Measurements from ENCODE around the gene MRPS24.

The MRPS24 gene

DNA sequence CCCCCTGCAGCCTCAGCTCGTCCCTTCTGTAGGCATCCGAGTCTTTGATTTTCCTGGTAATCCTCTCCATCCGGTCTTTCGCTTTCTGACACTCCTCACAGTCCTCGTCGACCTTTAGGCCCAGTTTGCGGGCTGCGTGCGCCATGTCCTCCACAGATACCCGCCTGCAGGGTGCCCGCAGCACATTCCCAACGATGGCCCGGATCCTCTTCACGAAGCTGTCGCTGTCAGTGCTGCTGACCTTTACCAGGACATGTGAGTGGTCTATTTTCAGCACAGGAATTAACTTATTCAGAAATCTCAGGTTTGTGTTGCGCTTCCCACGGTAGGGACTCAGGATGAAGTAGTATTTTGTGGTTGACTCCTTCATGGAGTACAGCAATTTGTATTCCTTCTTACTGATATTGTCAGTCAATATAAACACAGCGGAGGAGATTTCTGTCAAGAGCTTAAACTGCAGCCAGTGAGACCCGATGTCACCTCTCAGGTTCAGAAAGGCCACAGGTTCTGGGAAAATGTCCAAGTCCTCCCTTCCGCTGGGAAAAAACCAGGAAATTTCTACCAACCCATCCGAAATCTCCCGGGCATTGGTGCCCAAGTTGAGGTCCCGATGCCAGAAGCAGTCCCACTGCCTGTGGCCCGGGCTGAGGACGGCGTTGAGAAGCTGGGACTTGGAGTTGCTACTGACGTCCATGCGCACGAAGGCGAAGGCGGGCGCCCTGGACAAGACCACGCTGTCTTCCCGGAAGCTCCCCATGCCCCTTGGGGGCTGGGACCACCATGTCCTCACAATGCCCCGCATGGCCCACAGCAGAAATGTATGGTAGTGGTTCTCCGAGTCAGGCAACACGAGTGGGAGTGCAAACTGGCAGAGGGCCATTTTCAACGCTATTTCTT lies 8.9 kb upstream of the MRPS24 start:
- Histone ChIP-seq H3K4me1 (peaks cover 54% of the 10 kb centered on the region), H3K27me3 (peaks cover 7% of the 10 kb centered on the region; the same call in 1 of the 2 replicates), H3K9ac (no peak overlapping the region), H4K20me1 (peaks cover 77% of the 10 kb centered on the region), H3K4me2 (peak overlapping the region; percentile 97), H3K36me3 (peaks cover 83% of the 10 kb centered on the region), H3K4me3 (0 out of 2 replicates have a peak overlapping the region, but pooled peaks have one; percentile 50), H3K9me3 (no peaks in the 10 kb centered on the region), H3K27ac (no peak overlapping the region)
- TF ChIP-seq Cebpa-rat (IDR thresholded peaks at IDR 0.05), result no peak

DNA sequence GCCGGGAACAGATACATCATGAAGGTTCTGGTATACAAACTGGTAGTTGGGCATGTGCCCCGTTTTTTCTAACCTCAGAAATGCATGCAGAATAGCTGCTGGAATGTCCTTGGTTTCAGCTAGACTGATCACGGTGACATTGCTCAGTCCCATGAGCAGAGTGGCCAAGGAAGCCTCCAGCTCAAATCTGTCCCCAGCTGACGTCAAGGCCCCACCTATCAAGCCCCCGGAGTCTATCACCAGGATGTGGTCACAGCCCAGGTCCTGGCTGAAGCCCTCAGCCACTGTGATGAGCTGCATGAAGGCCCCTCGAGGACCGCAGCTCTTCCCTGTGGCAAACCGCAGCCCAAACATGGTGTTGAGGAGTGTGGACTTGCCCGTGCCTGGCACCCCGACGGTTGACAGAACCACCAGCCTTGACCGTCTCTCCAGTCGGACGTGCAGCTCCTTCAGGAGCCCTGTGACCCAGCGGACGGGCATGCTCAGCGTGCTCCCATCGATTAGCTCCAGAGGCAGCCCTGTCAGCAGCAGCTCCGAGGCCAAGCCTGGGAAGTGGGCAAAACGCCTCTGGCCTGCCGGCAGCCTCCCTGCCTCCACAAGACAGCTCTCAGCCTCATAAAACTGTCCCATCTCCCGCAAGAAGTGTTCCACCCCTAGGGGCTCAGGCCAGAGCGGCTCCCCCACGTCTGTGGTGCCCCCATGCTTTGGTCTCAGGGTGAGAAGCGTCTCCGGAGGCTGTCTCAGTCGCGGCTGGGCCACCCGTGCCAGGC lies 7.8 kb upstream of the MRPS24 start:
- Histone ChIP-seq H3K4me3 (peak overlapping the region; percentile 50), H3K4me1 (peaks cover 64% of the 10 kb centered on the region), H3K27ac (peak overlapping the region; percentile 52), H4K20me1 (peaks cover 74% of the 10 kb centered on the region), H3K9ac (0 out of 2 replicates have a peak overlapping the region, but pooled peaks have one; percentile 2), H3K36me3 (peaks cover 79% of the 10 kb centered on the region), H3K9me3 (no peaks in the 10 kb centered on the region), H3K4me2 (peak overlapping the region; percentile 97), H3K27me3 (peaks cover 7% of the 10 kb centered on the region; the same call in 1 of the 2 replicates)
- no peak for TF ChIP-seq Cebpa-rat (IDR thresholded peaks at IDR 0.05)

DNA sequence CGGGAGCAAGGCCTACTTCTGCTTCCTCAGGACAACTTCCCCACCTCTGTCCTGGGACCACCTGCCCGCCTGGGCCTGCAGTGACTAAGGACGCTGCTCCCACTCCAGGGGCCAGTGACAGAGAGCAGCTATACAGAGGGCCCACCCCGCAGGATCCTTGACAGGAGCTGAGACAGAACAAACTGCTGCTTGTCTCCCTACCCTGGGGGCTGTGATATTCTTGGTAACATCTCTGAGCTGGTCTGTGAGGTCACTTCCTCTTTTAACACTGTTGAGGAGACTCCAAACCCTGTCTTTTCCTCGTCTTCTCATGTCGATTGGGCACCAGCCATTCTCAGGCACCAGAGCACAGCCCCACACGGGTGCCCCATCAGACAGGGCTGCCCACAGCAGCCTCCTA lies 6.9 kb upstream of the MRPS24 start:
- Histone ChIP-seq H4K20me1 (peaks cover 68% of the 10 kb centered on the region), H3K4me1 (peaks cover 66% of the 10 kb centered on the region), H3K4me3 (peak overlapping the region; percentile 50), H3K4me2 (peak overlapping the region; percentile 97), H3K9me3 (no peaks in the 10 kb centered on the region), H3K9ac (peak overlapping the region; percentile 58), H3K27ac (peak overlapping the region; percentile 52), H3K27me3 (peaks cover 7% of the 10 kb centered on the region; the same call in 1 of the 2 replicates), H3K36me3 (peaks cover 70% of the 10 kb centered on the region)
- TF ChIP-seq Cebpa-rat (IDR thresholded peaks at IDR 0.05), result no peak

DNA sequence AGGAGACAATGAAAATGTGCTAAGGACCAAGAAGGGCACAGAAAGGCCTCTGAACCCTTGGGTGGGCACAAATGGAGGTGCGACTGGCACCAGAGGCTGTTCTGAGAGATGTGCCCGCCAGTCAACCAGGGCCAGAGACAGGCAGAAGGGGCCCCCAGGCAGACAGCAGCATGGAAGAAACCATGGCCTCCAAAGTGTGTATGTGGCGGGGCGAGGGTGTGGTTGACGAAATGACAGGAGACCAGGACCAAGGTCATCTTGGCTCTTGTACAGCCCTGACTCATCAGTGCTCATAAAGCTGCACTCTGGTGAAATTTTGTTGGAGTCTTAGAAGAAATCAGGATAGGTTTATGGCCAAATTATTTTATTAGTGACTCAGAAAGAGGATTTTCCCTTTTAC lies 4.0 kb upstream of the MRPS24 start:
- Histone ChIP-seq H4K20me1 (peaks cover 42% of the 10 kb centered on the region), H3K4me3 (no peak overlapping the region), H3K36me3 (peaks cover 40% of the 10 kb centered on the region), H3K4me2 (peak overlapping the region; percentile 45), H3K4me1 (peaks cover 72% of the 10 kb centered on the region), H3K9ac (no peak overlapping the region), H3K27ac (no peak overlapping the region), H3K27me3 (0 out of 2 replicates have a peak, but pooled peaks cover 2% of the 10 kb centered on the region), H3K9me3 (no peaks in the 10 kb centered on the region)
- TF ChIP-seq Cebpa-rat (IDR thresholded peaks at IDR 0.05), result no peak

DNA sequence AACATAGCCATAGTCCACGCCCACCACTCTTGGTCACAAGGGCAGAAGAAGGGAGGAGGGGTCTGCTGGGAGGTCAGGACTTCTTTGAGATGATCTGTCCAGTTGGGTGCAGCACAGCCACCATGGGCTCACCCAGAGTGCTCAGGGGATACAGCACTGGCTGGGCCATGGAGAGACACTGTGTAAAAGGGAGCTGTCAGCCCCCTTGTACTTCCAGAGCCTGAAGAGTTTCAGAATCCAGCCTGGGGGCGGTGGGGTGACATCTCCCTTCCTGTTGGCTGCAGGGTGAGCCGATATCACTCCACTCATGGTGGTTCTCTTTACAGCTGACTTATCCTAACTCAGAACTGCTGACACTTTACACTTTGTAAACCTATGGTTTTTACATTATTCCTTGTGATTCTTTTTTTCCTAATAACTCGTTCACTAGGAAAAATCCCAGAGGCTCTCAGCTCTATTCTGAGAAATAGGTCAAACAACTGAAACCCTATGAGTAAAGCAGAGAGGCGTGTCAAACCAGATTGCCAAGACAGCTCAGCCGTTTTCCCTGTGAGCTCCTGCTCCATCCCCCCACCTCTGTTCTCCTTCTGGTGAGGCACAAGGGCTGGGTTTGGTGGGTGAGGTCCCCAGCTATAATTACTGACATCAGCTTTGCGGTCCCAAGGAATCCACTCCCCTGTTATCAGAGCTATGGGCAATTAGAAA lies 3.2 kb upstream of the MRPS24 start:
- no peak for TF ChIP-seq Cebpa-rat (IDR thresholded peaks at IDR 0.05)
- peaks cover 36% of the 10 kb centered on the region for H3K36me3 ChIP-seq
- peaks cover 71% of the 10 kb centered on the region for H3K4me1 ChIP-seq
- H3K4me2 ChIP-seq, result peak overlapping the region; percentile 45
- H4K20me1 ChIP-seq, result peaks cover 34% of the 10 kb centered on the region
- H3K27ac ChIP-seq, result no peak overlapping the region
- H3K4me3 ChIP-seq, result no peak overlapping the region
- H3K9me3 ChIP-seq, result no peaks in the 10 kb centered on the region
- H3K9ac ChIP-seq, result no peak overlapping the region
- H3K27me3 ChIP-seq, result no peaks in the 10 kb centered on the region

DNA sequence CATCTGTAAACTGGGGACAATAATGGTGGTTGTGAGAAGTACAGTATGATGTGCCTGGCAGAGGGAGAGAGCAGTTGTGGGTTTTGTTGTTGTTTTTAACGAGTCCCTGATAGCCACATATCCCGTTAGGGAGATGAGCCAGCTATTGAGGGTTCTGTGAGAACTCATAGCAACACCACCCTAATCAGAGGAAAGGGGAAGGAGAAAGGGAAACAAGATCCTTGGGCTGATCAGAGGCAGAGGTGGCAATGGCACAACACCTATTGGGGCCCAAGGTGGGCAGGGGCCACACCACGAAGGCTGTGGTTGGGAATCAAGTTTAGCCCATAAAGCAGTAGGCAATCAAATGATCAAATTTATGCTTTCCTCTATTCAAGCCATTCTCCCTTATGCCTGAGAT lies 1.7 kb upstream of the MRPS24 start:
- Histone ChIP-seq H3K9ac (no peak overlapping the region), H4K20me1 (peaks cover 19% of the 10 kb centered on the region), H3K27ac (no peak overlapping the region), H3K4me2 (no peak overlapping the region), H3K9me3 (no peaks in the 10 kb centered on the region), H3K4me1 (peaks cover 56% of the 10 kb centered on the region), H3K36me3 (peaks cover 44% of the 10 kb centered on the region), H3K4me3 (no peak overlapping the region), H3K27me3 (no peaks in the 10 kb centered on the region)
- no peak for TF ChIP-seq Cebpa-rat (IDR thresholded peaks at IDR 0.05)

DNA sequence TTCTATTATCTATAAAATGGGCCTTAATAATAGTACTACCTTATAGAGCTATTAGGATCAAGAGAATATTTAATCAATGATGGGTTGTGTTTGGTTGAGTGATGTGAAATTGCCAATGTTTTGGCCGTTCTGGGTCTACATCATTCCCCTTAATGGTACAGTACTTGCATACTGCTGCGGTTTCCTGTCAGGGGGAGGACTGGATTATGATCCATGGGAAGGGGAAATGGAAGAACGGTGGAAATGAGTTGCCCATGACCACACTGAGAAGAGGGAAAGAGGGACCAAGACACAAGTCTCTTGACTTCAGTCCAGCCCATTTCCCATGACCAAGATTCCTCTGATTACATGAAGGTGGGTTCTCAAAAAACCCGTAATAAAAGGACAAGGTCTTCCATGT lies 999 bp upstream of the MRPS24 start:
- H3K9me3 ChIP-seq, result no peaks in the 10 kb centered on the region
- H4K20me1 ChIP-seq, result peaks cover 12% of the 10 kb centered on the region
- H3K9ac ChIP-seq, result no peak overlapping the region
- peak overlapping the region; percentile 87 for H3K4me2 ChIP-seq
- peak overlapping the region; percentile 78; the same call in 1 of the 2 replicates for H3K4me3 ChIP-seq
- H3K27ac ChIP-seq, result no peak overlapping the region
- peaks cover 49% of the 10 kb centered on the region for H3K4me1 ChIP-seq
- H3K27me3 ChIP-seq, result no peaks in the 10 kb centered on the region
- peaks cover 44% of the 10 kb centered on the region for H3K36me3 ChIP-seq
- TF ChIP-seq Cebpa-rat (IDR thresholded peaks at IDR 0.05), result no peak

DNA sequence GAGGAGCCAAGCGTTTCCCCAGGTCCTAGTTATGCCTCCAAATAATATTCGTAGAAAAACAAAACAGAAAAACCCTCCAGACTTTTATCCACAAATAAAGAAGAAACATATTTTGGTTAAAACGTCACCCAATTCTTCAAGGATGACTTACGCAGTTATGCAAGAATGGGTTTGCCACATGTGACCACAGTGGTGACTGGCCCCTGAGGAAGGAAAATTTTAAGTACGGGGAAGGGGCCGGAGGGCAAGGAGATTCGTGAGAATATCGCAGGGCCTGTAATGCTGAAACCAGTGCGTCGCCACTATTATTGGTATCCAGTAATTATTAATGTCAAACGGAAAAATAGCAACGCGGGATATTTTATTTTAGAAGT lies 537 bp upstream of the MRPS24 start:
- Histone ChIP-seq H4K20me1 (peaks cover 7% of the 10 kb centered on the region), H3K4me3 (peak overlapping the region; percentile 78), H3K4me1 (peaks cover 44% of the 10 kb centered on the region), H3K9ac (peak overlapping the region; percentile 82), H3K4me2 (peak overlapping the region; percentile 87), H3K27me3 (no peaks in the 10 kb centered on the region), H3K9me3 (no peaks in the 10 kb centered on the region), H3K36me3 (peaks cover 42% of the 10 kb centered on the region), H3K27ac (peak overlapping the region; percentile 53)
- TF ChIP-seq Cebpa-rat (IDR thresholded peaks at IDR 0.05), result no peak

DNA sequence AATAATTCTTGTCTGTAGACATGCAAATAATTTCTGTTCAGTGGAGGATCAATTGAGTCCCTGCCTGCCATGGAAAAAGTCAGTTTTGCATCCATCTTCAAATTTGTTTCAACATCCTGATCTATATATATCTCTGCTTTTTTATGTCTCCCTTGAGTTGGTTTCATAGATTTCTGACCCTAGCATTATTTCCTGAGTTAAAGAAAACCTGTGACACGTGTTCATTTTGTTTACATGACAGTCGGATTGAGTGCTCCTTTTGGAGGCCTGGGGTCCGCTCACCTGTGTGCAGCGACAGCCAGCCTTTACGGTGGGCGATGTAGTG lies 674 bp downstream of the MRPS24 start:
- TF ChIP-seq Cebpa-rat (IDR thresholded peaks at IDR 0.05), result no peak
- peak overlapping the region; percentile 82 for H3K9ac ChIP-seq
- H3K4me2 ChIP-seq, result peak overlapping the region; percentile 92
- H3K27ac ChIP-seq, result peak overlapping the region; percentile 62; the same call in 1 of the 2 replicates
- H3K36me3 ChIP-seq, result peaks cover 30% of the 10 kb centered on the region
- H4K20me1 ChIP-seq, result no peaks in the 10 kb centered on the region
- no peaks in the 10 kb centered on the region for H3K27me3 ChIP-seq
- no peaks in the 10 kb centered on the region for H3K9me3 ChIP-seq
- H3K4me1 ChIP-seq, result peaks cover 35% of the 10 kb centered on the region
- peak overlapping the region; percentile 78 for H3K4me3 ChIP-seq
